WTC11 (cell line): ENCODE measurements around the gene PREX1.

ENCODE experiments used
- FOXJ3 ChIP-seq: sonication (generic); formaldehyde crosslinking; IDR thresholded peaks from 2 replicates; pipeline ENCODE4 v1.9.0; 2021; ENCODE audit warnings: missing genetic modification reagents, mild to moderate bottlenecking, borderline replicate concordance
- GABPB1 ChIP-seq: sonication (generic); formaldehyde crosslinking; IDR thresholded peaks from 2 replicates; pipeline ENCODE4 v1.8.1; 2023; ENCODE audit warnings: mild to moderate bottlenecking, missing genetic modification reagents
- MAX ChIP-seq: sonication (generic); formaldehyde crosslinking; IDR thresholded peaks from 2 replicates; pipeline ENCODE4 v1.8.0; 2022; ENCODE audit warnings: mild to moderate bottlenecking, missing genetic modification reagents
- TEAD4 ChIP-seq: sonication (generic); formaldehyde crosslinking; IDR thresholded peaks from 2 replicates; pipeline ENCODE4 v1.8.0; 2022; ENCODE audit warnings: mild to moderate bottlenecking, missing genetic modification reagents
- TF ChIP-seq, protein P1 (sequence below): fragments of 200-600 bp; IDR thresholded peaks from 2 replicates; pipeline ENCODE4 v1.8.0; 2022; ENCODE audit warnings: antibody characterized with exemption
- TF ChIP-seq, protein P2 (sequence below): sonication (generic); formaldehyde crosslinking; IDR thresholded peaks from 2 replicates; pipeline ENCODE4 v1.8.1; 2022; ENCODE audit warnings: low read depth, missing genetic modification reagents, borderline replicate concordance
- TF ChIP-seq, protein P3 (sequence below): sonication (generic); formaldehyde crosslinking; IDR thresholded peaks from 2 replicates; pipeline ENCODE4 v1.8.1; 2022; ENCODE audit warnings: low read depth, mild to moderate bottlenecking, moderate library complexity, missing genetic modification reagents, borderline replicate concordance
- TF ChIP-seq, protein P4 (sequence below): sonication (generic); formaldehyde crosslinking; IDR thresholded peaks from 2 replicates; pipeline ENCODE4 v1.8.1; 2022; ENCODE audit warnings: mild to moderate bottlenecking, missing genetic modification reagents, moderate library complexity, borderline replicate concordance

DNA sequence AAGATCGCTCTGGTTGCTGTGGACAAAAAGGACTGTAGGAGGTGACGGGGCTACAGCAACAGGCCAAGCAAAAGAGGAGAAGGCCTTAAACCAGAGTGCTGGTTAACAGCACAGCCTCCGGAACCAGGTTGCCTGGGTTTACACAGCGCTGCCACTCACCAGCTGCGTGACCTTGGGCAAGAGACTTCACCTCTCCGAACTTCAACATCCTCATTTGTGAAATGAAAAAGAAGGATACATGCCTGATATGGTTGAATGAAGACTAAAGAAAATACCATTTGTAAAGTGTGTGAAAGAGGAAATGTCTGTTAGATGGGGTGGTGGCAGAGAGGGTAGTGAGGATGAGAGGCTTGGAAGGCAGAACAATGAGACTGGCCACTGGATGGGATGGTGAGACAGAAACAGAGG is 44.9 kb downstream of the PREX1 start:
- TF ChIP-seq, protein P1, sequence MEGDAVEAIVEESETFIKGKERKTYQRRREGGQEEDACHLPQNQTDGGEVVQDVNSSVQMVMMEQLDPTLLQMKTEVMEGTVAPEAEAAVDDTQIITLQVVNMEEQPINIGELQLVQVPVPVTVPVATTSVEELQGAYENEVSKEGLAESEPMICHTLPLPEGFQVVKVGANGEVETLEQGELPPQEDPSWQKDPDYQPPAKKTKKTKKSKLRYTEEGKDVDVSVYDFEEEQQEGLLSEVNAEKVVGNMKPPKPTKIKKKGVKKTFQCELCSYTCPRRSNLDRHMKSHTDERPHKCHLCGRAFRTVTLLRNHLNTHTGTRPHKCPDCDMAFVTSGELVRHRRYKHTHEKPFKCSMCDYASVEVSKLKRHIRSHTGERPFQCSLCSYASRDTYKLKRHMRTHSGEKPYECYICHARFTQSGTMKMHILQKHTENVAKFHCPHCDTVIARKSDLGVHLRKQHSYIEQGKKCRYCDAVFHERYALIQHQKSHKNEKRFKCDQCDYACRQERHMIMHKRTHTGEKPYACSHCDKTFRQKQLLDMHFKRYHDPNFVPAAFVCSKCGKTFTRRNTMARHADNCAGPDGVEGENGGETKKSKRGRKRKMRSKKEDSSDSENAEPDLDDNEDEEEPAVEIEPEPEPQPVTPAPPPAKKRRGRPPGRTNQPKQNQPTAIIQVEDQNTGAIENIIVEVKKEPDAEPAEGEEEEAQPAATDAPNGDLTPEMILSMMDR: no peak
- TF ChIP-seq, protein P2, sequence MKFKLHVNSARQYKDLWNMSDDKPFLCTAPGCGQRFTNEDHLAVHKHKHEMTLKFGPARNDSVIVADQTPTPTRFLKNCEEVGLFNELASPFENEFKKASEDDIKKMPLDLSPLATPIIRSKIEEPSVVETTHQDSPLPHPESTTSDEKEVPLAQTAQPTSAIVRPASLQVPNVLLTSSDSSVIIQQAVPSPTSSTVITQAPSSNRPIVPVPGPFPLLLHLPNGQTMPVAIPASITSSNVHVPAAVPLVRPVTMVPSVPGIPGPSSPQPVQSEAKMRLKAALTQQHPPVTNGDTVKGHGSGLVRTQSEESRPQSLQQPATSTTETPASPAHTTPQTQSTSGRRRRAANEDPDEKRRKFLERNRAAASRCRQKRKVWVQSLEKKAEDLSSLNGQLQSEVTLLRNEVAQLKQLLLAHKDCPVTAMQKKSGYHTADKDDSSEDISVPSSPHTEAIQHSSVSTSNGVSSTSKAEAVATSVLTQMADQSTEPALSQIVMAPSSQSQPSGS (CRISPR knock-in tag): no peak
- no peak for TF ChIP-seq GABPB1 (CRISPR knock-in tag)
- TF ChIP-seq FOXJ3 (CRISPR knock-in tag): no peak
- no peak for TF ChIP-seq TEAD4
- no peak for TF ChIP-seq MAX (CRISPR knock-in tag)
- TF ChIP-seq, protein P3, sequence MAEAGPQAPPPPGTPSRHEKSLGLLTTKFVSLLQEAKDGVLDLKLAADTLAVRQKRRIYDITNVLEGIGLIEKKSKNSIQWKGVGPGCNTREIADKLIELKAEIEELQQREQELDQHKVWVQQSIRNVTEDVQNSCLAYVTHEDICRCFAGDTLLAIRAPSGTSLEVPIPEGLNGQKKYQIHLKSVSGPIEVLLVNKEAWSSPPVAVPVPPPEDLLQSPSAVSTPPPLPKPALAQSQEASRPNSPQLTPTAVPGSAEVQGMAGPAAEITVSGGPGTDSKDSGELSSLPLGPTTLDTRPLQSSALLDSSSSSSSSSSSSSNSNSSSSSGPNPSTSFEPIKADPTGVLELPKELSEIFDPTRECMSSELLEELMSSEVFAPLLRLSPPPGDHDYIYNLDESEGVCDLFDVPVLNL (CRISPR knock-in tag): no peak
- TF ChIP-seq, protein P4, sequence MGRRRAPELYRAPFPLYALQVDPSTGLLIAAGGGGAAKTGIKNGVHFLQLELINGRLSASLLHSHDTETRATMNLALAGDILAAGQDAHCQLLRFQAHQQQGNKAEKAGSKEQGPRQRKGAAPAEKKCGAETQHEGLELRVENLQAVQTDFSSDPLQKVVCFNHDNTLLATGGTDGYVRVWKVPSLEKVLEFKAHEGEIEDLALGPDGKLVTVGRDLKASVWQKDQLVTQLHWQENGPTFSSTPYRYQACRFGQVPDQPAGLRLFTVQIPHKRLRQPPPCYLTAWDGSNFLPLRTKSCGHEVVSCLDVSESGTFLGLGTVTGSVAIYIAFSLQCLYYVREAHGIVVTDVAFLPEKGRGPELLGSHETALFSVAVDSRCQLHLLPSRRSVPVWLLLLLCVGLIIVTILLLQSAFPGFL (CRISPR knock-in tag): no peak
